Keratinocyte (primary cell): ENCODE measurements around the gene LY6G6C. TPM values are rescaled to one million over a fixed set of nuclear protein-coding genes. Genes with fewer than 3 reads are reported as not detected.
A peak's percentile ranks its signal among the peaks of the same experiment; 100 is the strongest.

Source experiments
- DNase-seq: peaks from one replicate; pipeline ENCODE4 v3.0.0-alpha.2; 2011; ENCODE audit warnings: low read depth, missing footprints, low spot score
- FAIRE-seq: peaks from 2 replicates; lab custom pipeline; 2011; peaks lifted over from hg19 to GRCh38; lab: Jason Lieb, UNC
- H2AFZ ChIP-seq: 2 replicates; pipeline ENCODE4 v1.6.0; 2012; ENCODE audit warnings: low read length, control low read depth, inconsistent platforms; ENCODE audit not compliant: control insufficient read depth
- H3K27ac ChIP-seq: 2 replicates; pipeline ENCODE4 v1.5.1; 2011; ENCODE audit warnings: low read length; ENCODE audit not compliant: control insufficient read depth, insufficient read depth
- H3K27me3 ChIP-seq: 3 replicates; pipeline ENCODE4 v1.6.0; 2011; ENCODE audit warnings: low read length; ENCODE audit not compliant: control insufficient read depth, insufficient read depth; ENCODE audit errors: extremely low read depth
- H3K36me3 ChIP-seq, 2 experiments: 2 replicates in 1 of 2; 3 replicates in 1 of 2; pipeline ENCODE4 v1.5.1; 2011; ENCODE audit warnings: low read length in 2 of 2, mild to moderate bottlenecking in 1 of 2; ENCODE audit not compliant: control insufficient read depth in 2 of 2, insufficient read depth in 2 of 2; ENCODE audit errors: extremely low read depth in 1 of 2
- H3K4me1 ChIP-seq: 3 replicates; pipeline ENCODE4 v1.5.1; 2011; ENCODE audit warnings: low read length; ENCODE audit not compliant: control insufficient read depth, insufficient read depth; ENCODE audit errors: extremely low read depth
- H3K4me2 ChIP-seq: 3 replicates; pipeline ENCODE4 v1.6.0; 2011; ENCODE audit warnings: low read depth, low read length; ENCODE audit not compliant: control insufficient read depth, insufficient read depth; ENCODE audit errors: extremely low read depth
- H3K4me3 ChIP-seq, 3 experiments: fragments of 200-600 bp in 1 of 3; sonication (generic) in 1 of 3; 2 replicates in 2 of 3; 3 replicates in 1 of 3; pipeline ENCODE4 v1.5.1; 2011 to 2016; ENCODE audit warnings: low read length in 3 of 3, mild to moderate bottlenecking in 3 of 3, control low read depth in 2 of 3, inconsistent platforms in 1 of 3, low read depth in 1 of 3, mixed read lengths in 1 of 3, mixed run types in 1 of 3, moderate library complexity in 1 of 3; ENCODE audit not compliant: control insufficient read depth in 2 of 3, insufficient read depth in 2 of 3; ENCODE audit errors: extremely low read depth in 1 of 3
- H3K79me2 ChIP-seq: 2 replicates; pipeline ENCODE4 v1.6.0; 2012; ENCODE audit warnings: low read length; ENCODE audit not compliant: control insufficient read depth, insufficient read depth
- H3K9ac ChIP-seq: 3 replicates; pipeline ENCODE4 v1.6.0; 2011; ENCODE audit warnings: low read length; ENCODE audit not compliant: control insufficient read depth, insufficient read depth; ENCODE audit errors: extremely low read depth
- H3K9me1 ChIP-seq: 3 replicates; pipeline ENCODE4 v1.6.0; 2011; ENCODE audit warnings: low read length; ENCODE audit not compliant: control insufficient read depth, insufficient read depth; ENCODE audit errors: extremely low read depth
- H3K9me3 ChIP-seq: 2 replicates; pipeline ENCODE4 v1.5.1; 2012; ENCODE audit warnings: low read depth, low read length; ENCODE audit not compliant: control insufficient read depth
- H4K20me1 ChIP-seq: 3 replicates; pipeline ENCODE4 v1.6.0; 2011; ENCODE audit warnings: low read length; ENCODE audit not compliant: control insufficient read depth, insufficient read depth; ENCODE audit errors: extremely low read depth
- EZH2 ChIP-seq: IDR thresholded peaks from one replicate; pipeline ENCODE4 v1.6.1; 2012; ENCODE audit warnings: inconsistent platforms, mild to moderate bottlenecking, low read length, moderate library complexity
- dilution Hi-C: fragments of 300-500 bp; cut with MboI; formaldehyde crosslinking; loops from one replicate; pipeline ENCODE4 v1.7.0; 2020; ENCODE audit warnings: low sequenced_read_pairs; ENCODE audit not compliant: extremely low pct_ligation_motif_present
- polyA plus RNA-seq, 5 experiments: library from polyadenylated mRNA; depleted of rRNA in 3 of 5; stranded (reverse) in 3 of 5; stranded (forward) in 1 of 5; unstranded in 1 of 5; fragments of >200 nt; gene quantifications; 1 replicate in 1 of 5; 2 replicates in 3 of 5; 3 replicates in 1 of 5; pipeline versions ENCODE4 v1.2.1 to v1.2.3, GENCODE V29; 2011 to 2012; ENCODE audit warnings: missing spikeins in 2 of 5, low read depth in 1 of 5, low replicate concordance in 1 of 5
- TF ChIP-seq, protein P1 (sequence below), 3 experiments: IDR thresholded peaks in 1 of 3; conservative IDR thresholded peaks in 1 of 3; optimal IDR thresholded peaks in 1 of 3; 2 replicates in 2 of 3; 3 replicates in 1 of 3; pipeline versions ENCODE3 to v1.5.1; 2011; ENCODE audit warnings: low read length in 3 of 3, mild to moderate bottlenecking in 3 of 3, moderate library complexity in 2 of 3, control low read depth in 1 of 3, inconsistent platforms in 1 of 3; ENCODE audit not compliant: insufficient read depth in 2 of 3; ENCODE audit errors: extremely low read depth in 1 of 3

Gene LY6G6C
- polyA plus RNA-seq, 1 donor (not counting 4 experiments of a cell fraction or from before 2014, with no cell fraction given), result 2.4 TPM

DNA sequence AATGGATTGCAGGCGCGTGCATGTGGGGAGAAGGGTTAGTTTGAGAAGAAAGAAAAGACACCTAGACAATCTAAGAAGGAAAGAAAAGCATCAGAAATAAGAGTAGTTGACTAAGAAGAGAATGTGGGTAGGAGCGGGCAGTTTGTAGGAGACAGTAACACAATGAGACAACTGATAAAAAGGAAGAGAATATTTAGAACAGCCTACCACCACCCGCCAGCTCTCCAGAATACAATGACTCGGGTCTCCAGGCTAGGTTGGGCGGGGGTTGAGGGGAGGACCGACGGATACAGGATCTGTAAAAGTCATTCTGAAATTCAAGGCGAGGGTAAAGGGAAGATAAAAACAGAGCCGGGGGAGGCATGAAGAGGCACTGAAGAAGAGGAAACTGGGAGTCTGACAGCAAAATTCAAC lies 19.1 kb downstream of the LY6G6C start:
- dilution Hi-C loops, result no loop called here
- H3K27me3 ChIP-seq, result no peaks in the 10 kb centered on the region
- H3K9ac ChIP-seq, result peak overlapping the region; percentile 89
- H2AFZ ChIP-seq, result peak overlapping the region; percentile 86
- H3K4me1 ChIP-seq, result peaks cover 9% of the 10 kb centered on the region
- H3K79me2 ChIP-seq, result peaks cover 19% of the 10 kb centered on the region
- TF ChIP-seq, protein P1, sequence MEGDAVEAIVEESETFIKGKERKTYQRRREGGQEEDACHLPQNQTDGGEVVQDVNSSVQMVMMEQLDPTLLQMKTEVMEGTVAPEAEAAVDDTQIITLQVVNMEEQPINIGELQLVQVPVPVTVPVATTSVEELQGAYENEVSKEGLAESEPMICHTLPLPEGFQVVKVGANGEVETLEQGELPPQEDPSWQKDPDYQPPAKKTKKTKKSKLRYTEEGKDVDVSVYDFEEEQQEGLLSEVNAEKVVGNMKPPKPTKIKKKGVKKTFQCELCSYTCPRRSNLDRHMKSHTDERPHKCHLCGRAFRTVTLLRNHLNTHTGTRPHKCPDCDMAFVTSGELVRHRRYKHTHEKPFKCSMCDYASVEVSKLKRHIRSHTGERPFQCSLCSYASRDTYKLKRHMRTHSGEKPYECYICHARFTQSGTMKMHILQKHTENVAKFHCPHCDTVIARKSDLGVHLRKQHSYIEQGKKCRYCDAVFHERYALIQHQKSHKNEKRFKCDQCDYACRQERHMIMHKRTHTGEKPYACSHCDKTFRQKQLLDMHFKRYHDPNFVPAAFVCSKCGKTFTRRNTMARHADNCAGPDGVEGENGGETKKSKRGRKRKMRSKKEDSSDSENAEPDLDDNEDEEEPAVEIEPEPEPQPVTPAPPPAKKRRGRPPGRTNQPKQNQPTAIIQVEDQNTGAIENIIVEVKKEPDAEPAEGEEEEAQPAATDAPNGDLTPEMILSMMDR (optimal IDR thresholded peaks at IDR 0.05 in 1 of 3, IDR thresholded peaks at IDR 0.05 in 1 of 3, conservative IDR thresholded peaks at IDR 0.05 in 1 of 3; ENCODE audit: extremely low read depth in 1 of 3, insufficient read depth in 2 of 3, low read length in 3 of 3), result no peak
- TF ChIP-seq EZH2, result no peak
- no peaks in the 10 kb centered on the region for H3K36me3 ChIP-seq
- FAIRE-seq (no peak), DNase-seq (no peak)
- peak overlapping the region; percentile 87 for H3K27ac ChIP-seq
- H3K4me3 ChIP-seq, result peak overlapping the region; percentile 73 to 87 (median 86)
- H3K4me2 ChIP-seq, result peak overlapping the region; percentile 98
- no peaks in the 10 kb centered on the region for H3K9me3 ChIP-seq
- H4K20me1 ChIP-seq, result no peaks in the 10 kb centered on the region
- no peaks in the 10 kb centered on the region for H3K9me1 ChIP-seq

DNA sequence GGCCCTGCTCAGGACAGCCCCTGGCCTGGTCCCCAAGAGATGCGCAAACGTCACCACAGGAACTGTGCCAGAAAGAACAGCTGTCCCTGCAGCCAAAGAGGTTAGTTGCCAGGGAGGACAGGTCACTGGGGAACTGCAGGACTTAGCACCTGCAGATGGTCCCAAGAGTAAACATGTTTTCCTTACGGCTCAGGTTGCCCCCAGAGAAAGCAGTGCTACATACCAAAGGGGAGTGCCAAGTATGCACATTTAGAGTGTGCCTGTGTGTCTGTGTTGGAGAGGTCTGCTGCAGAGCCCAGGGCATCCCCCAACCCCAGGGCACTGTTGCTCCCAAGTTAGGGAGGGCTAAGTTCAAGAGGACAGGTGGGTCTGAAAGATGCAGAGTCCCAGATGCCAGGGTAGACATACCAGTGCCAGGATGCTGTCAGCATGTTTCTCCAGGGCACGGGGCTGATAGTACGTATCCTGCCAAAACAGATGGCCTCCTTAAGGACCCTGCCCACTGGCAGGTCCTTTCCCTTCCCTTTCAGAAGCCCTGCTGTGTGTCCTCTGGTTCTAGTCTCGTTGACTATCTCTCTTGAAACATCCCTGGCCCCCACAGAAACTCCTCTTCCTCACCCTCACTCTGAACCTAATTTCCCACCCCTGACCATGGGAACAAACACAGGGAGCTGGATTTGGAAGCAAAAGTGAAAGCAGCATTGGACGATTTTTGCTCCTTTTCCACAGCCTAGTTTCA lies 19.7 kb downstream of the LY6G6C start:
- peak overlapping the region; percentile 73 to 87 (median 86) for H3K4me3 ChIP-seq
- H4K20me1 ChIP-seq, result no peaks in the 10 kb centered on the region
- TF ChIP-seq, protein P1 (optimal IDR thresholded peaks at IDR 0.05 in 1 of 3, IDR thresholded peaks at IDR 0.05 in 1 of 3, conservative IDR thresholded peaks at IDR 0.05 in 1 of 3; ENCODE audit: extremely low read depth in 1 of 3, insufficient read depth in 2 of 3, low read length in 3 of 3), result no peak
- no peak for TF ChIP-seq EZH2
- H3K4me1 ChIP-seq, result peaks cover 9% of the 10 kb centered on the region
- peak overlapping the region; percentile 86 for H2AFZ ChIP-seq
- H3K79me2 ChIP-seq, result peaks cover 19% of the 10 kb centered on the region
- dilution Hi-C loops, result no loop called here
- peak overlapping the region; percentile 98 for H3K4me2 ChIP-seq
- peak overlapping the region; percentile 89 for H3K9ac ChIP-seq
- no peaks in the 10 kb centered on the region for H3K9me1 ChIP-seq
- DNase-seq (no peak), FAIRE-seq (no peak)
- H3K27me3 ChIP-seq, result no peaks in the 10 kb centered on the region
- no peaks in the 10 kb centered on the region for H3K9me3 ChIP-seq
- peaks cover 0 to under 1% of the 10 kb centered on the region in 2 experiments for H3K36me3 ChIP-seq
- H3K27ac ChIP-seq, result peak overlapping the region; percentile 87
